ENCODE results near the gene PHACTR1. TPM values are rescaled to one million over a fixed set of nuclear protein-coding genes. Genes with fewer than 3 reads are reported as not detected.

PHACTR1 gene
- total RNA-seq, 2 experiments from 2014 or later = 0.79 to 1.5 TPM

- H3K4me3 Mint-ChIP-seq = no peak overlapping the region
- DNase-seq = no peak
- H3K27me3 Mint-ChIP-seq = peaks cover 8% of the 10 kb centered on the region
- no peaks in the 10 kb centered on the region for H3K9me3 Mint-ChIP-seq
- no peaks in the 10 kb centered on the region for H3K36me3 Mint-ChIP-seq
- POLR2A ChIA-PET = no interaction called here
- H3K4me1 Mint-ChIP-seq = no peaks in the 10 kb centered on the region
- no peak overlapping the region for H3K27ac Mint-ChIP-seq
- ATAC-seq (ENCODE audit: low read depth) = no peak
These were observed 383.2 kb downstream of the PHACTR1 start for GRCh38 chr6:13099771-13100170.

DNA sequence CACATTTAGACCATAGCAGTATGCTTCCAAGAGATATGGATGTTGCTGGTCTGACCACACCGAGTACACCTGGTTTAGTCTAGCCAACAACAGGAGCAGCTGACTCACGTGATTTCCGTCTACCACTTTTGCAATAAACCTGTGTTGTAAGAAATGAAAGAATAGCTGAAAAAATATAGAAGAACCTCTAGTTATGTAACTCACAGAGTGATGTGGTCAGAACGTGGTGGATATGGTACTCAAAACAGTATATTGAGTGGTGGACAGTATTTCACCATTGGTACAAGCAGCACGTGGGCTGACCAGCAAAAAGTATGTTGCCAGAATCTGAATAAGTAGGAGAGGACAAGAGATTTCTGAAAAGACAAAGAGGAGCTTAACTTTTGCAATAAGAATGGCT lies 384.8 kb downstream of the PHACTR1 start:
- Mint-ChIP-seq H3K27ac (no peak overlapping the region), H3K4me1 (no peaks in the 10 kb centered on the region), H3K27me3 (peaks cover 13% of the 10 kb centered on the region), H3K36me3 (no peaks in the 10 kb centered on the region), H3K9me3 (no peaks in the 10 kb centered on the region), H3K4me3 (no peak overlapping the region)
- DNase-seq (no peak), ATAC-seq (ENCODE audit: low read depth) (no peak)
- POLR2A ChIA-PET = no interaction called here

GRCh38 chr6:13101985-13102384 lies 385.4 kb downstream of the PHACTR1 start:
- H3K4me1 Mint-ChIP-seq = no peaks in the 10 kb centered on the region
- no peak overlapping the region for H3K4me3 Mint-ChIP-seq
- POLR2A ChIA-PET = no interaction called here
- H3K27me3 Mint-ChIP-seq = peaks cover 15% of the 10 kb centered on the region
- no peak for ATAC-seq (ENCODE audit: low read depth)
- no peak for DNase-seq
- H3K36me3 Mint-ChIP-seq = no peaks in the 10 kb centered on the region
- no peaks in the 10 kb centered on the region for H3K9me3 Mint-ChIP-seq
- H3K27ac Mint-ChIP-seq = no peak overlapping the region

GRCh38 chr6:13103169-13103568 lies 386.6 kb downstream of the PHACTR1 start:
- no peaks in the 10 kb centered on the region for H3K4me1 Mint-ChIP-seq
- DNase-seq (no peak), ATAC-seq (ENCODE audit: low read depth) (no peak)
- no peaks in the 10 kb centered on the region for H3K9me3 Mint-ChIP-seq
- no peak overlapping the region for H3K4me3 Mint-ChIP-seq
- POLR2A ChIA-PET = no interaction called here
- H3K27me3 Mint-ChIP-seq = peaks cover 19% of the 10 kb centered on the region
- no peaks in the 10 kb centered on the region for H3K36me3 Mint-ChIP-seq
- H3K27ac Mint-ChIP-seq = no peak overlapping the region

- no peak overlapping the region for H3K27ac Mint-ChIP-seq
- peaks cover 24% of the 10 kb centered on the region for H3K27me3 Mint-ChIP-seq
- H3K4me1 Mint-ChIP-seq = no peaks in the 10 kb centered on the region
- POLR2A ChIA-PET = no interaction called here
- H3K4me3 Mint-ChIP-seq = no peak overlapping the region
- H3K9me3 Mint-ChIP-seq = no peaks in the 10 kb centered on the region
- ATAC-seq (ENCODE audit: low read depth) (no peak), DNase-seq (no peak)
- H3K36me3 Mint-ChIP-seq = no peaks in the 10 kb centered on the region
These were observed 388.6 kb downstream of the PHACTR1 start for GRCh38 chr6:13105139-13105538.

GRCh38 chr6:13112921-13113320 lies 396.4 kb downstream of the PHACTR1 start:
- no peak overlapping the region for H3K27ac Mint-ChIP-seq
- no peaks in the 10 kb centered on the region for H3K36me3 Mint-ChIP-seq
- DNase-seq (no peak), ATAC-seq (ENCODE audit: low read depth) (no peak)
- POLR2A ChIA-PET = no interaction called here
- no peak overlapping the region for H3K4me3 Mint-ChIP-seq
- H3K4me1 Mint-ChIP-seq = no peaks in the 10 kb centered on the region
- H3K27me3 Mint-ChIP-seq = peaks cover 24% of the 10 kb centered on the region
- H3K9me3 Mint-ChIP-seq = no peaks in the 10 kb centered on the region

DNA sequence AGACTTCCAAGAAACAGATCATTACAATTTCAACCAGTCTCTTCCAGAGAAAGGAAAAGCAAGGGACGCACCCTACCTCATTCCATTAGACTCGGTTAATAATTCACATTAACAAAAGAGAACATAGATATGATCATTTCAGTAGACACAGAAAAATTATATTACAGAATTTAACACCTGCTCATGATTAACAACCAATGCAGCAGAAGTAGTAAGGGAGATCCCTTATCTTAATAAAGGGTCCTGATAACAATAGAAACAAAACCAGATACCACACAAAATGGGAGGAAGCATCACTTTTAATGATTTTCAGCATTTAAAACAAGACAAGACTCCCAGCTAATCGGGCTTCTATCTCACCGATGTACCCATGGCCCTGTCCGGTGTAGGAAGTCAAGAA lies 396.8 kb downstream of the PHACTR1 start:
- H3K9me3 Mint-ChIP-seq = no peaks in the 10 kb centered on the region
- peaks cover 26% of the 10 kb centered on the region for H3K27me3 Mint-ChIP-seq
- no peak for ATAC-seq (ENCODE audit: low read depth)
- no peak for DNase-seq
- POLR2A ChIA-PET = no interaction called here
- no peaks in the 10 kb centered on the region for H3K4me1 Mint-ChIP-seq
- no peaks in the 10 kb centered on the region for H3K36me3 Mint-ChIP-seq
- H3K4me3 Mint-ChIP-seq = no peak overlapping the region
- H3K27ac Mint-ChIP-seq = no peak overlapping the region

GRCh38 chr6:13113981-13114593 lies 397.5 kb downstream of the PHACTR1 start:
- no peaks in the 10 kb centered on the region for H3K9me3 Mint-ChIP-seq
- no peak overlapping the region for H3K4me3 Mint-ChIP-seq
- H3K4me1 Mint-ChIP-seq = no peaks in the 10 kb centered on the region
- no peak for ATAC-seq (ENCODE audit: low read depth)
- no peak for DNase-seq
- POLR2A ChIA-PET = no interaction called here
- H3K27ac Mint-ChIP-seq = no peak overlapping the region
- H3K27me3 Mint-ChIP-seq = peaks cover 21% of the 10 kb centered on the region
- no peaks in the 10 kb centered on the region for H3K36me3 Mint-ChIP-seq

DNA sequence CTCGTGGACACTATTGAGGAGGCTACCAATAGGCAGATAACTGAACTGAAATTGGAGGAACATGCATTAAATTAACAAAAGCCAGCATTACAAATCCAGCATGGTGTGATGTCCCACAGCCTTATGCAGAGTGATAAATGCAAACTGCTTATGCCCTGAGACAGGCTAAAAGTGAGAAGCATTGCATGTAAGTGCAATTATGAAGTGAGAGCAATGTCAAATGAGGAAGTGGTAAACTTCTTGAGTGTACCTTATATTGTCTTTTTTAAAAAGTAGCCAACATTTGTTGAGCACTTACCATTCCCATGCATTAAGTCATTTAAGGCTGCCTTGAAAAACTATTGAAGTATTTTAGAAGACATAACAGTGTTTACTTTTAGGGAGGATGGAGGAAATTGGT lies 399.6 kb downstream of the PHACTR1 start:
- Mint-ChIP-seq H3K4me1 (no peaks in the 10 kb centered on the region), H3K9me3 (no peaks in the 10 kb centered on the region), H3K27me3 (peaks cover 24% of the 10 kb centered on the region), H3K4me3 (no peak overlapping the region), H3K36me3 (no peaks in the 10 kb centered on the region), H3K27ac (no peak overlapping the region)
- POLR2A ChIA-PET = no interaction called here
- DNase-seq = no peak
- ATAC-seq (ENCODE audit: low read depth) = no peak

GRCh38 chr6:13117570-13117969 lies 401.0 kb downstream of the PHACTR1 start:
- Mint-ChIP-seq H3K27ac (no peak overlapping the region), H3K4me3 (no peak overlapping the region), H3K9me3 (no peaks in the 10 kb centered on the region), H3K4me1 (no peaks in the 10 kb centered on the region), H3K36me3 (no peaks in the 10 kb centered on the region), H3K27me3 (peaks cover 21% of the 10 kb centered on the region)
- ATAC-seq (ENCODE audit: low read depth) = no peak
- DNase-seq = no peak
- POLR2A ChIA-PET = interaction anchor here (0.6 kb wide), 1 partner anchor 112 kb away, joined by 4 read pairs; no protein-coding TSS in a partner anchor

DNA sequence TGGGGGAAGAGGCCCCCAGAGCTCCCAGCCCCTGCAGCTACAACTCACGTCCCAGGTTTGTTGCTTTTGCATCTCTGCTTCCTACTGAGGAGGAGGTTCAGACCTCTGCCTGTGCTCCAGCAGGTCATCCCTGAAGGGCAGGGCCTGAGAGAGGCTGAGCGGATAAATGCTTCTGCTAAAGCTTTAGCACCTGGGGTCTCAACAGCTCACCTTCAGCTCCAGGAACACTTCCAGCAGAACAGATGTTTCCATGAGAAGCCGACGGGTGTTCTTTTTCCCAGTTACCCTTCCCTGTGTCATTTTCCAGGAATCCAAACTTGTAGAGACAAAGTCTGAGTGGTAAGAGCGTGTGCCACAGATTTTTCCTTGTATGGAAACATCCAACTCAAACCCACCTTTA lies 403.0 kb downstream of the PHACTR1 start:
- POLR2A ChIA-PET = no interaction called here
- no peaks in the 10 kb centered on the region for H3K9me3 Mint-ChIP-seq
- no peak for ATAC-seq (ENCODE audit: low read depth)
- no peak for DNase-seq
- no peaks in the 10 kb centered on the region for H3K4me1 Mint-ChIP-seq
- no peak overlapping the region for H3K4me3 Mint-ChIP-seq
- no peak overlapping the region for H3K27ac Mint-ChIP-seq
- no peaks in the 10 kb centered on the region for H3K36me3 Mint-ChIP-seq
- H3K27me3 Mint-ChIP-seq = peaks cover 20% of the 10 kb centered on the region

DNA sequence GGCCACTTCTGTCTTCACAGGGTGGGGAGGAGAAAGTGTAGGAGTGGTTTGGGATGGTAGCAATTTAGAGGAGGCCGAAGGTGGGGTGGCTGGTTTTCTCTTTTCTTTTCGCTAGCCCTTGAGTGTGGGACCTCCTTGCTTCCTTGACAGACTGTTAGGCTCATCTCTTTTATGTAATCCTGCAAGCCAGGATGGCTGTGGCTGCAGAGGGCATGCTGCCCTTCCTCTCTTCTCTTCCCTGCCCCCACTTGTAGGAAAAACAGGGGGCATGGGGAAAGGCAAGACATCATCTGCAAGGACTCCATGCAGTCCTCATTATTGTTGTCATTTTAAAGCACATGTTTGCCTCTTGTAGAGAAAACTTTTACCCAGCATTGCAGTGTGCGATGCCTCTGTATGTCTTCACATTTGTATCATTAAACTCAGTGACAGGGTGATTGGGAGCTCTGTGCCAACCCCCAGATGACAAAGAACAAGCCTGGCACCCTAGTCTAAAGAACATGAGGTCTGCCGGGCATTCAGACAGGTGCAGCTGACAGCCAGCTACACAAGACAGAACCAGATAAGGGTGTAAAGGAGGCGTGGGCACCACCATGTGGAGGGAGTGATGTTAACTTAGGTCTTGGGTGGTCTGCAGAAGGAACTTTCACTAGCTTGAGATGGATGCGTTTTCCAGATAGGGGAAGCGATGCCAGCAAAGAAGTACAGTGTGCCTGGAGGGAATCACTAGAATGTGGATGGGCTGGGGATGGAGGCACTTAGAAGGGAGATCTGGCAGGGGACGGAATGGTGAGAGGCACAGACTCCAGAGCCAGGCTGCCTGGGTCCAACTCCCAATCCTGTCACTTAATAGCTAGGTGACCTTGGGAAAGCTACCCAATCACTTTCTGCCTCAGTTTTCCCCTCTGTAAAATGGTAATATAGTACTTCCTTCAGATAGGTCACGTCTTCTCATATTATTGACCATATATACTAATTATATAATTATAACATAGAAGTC lies 404.2 kb downstream of the PHACTR1 start:
- Mint-ChIP-seq H3K4me1 (no peaks in the 10 kb centered on the region), H3K27ac (no peak overlapping the region), H3K27me3 (peaks cover 20% of the 10 kb centered on the region), H3K9me3 (no peaks in the 10 kb centered on the region), H3K36me3 (no peaks in the 10 kb centered on the region), H3K4me3 (no peak overlapping the region)
- DNase-seq = no peak
- ATAC-seq (ENCODE audit: low read depth) = no peak
- POLR2A ChIA-PET = no interaction called here

GRCh38 chr6:13124131-13124530 lies 407.6 kb downstream of the PHACTR1 start:
- DNase-seq (no peak), ATAC-seq (ENCODE audit: low read depth) (no peak)
- peaks cover 21% of the 10 kb centered on the region for H3K27me3 Mint-ChIP-seq
- no peaks in the 10 kb centered on the region for H3K9me3 Mint-ChIP-seq
- H3K4me3 Mint-ChIP-seq = no peak overlapping the region
- POLR2A ChIA-PET = no interaction called here
- H3K36me3 Mint-ChIP-seq = no peaks in the 10 kb centered on the region
- H3K4me1 Mint-ChIP-seq = no peaks in the 10 kb centered on the region
- H3K27ac Mint-ChIP-seq = no peak overlapping the region

DNA sequence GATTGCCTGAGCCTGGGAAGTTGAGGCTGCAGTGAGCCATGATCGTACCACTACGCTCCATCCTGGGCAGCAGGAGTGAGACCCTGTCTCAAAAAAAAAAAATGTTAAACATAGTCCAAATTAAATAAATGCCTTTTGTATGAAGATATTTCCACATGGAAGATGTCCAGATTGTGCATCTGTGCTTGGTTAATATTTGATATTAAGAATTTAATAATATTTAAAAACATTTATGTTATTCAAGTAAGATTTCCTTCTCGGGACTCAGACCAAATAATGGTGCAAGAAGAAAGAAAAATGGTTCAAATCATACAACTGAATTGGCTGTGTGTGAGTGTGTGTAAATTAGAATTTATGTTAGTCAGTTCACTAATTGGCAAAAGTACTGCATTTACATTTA lies 409.3 kb downstream of the PHACTR1 start:
- POLR2A ChIA-PET = no interaction called here
- no peaks in the 10 kb centered on the region for H3K4me1 Mint-ChIP-seq
- DNase-seq (no peak), ATAC-seq (ENCODE audit: low read depth) (no peak)
- peaks cover 19% of the 10 kb centered on the region for H3K27me3 Mint-ChIP-seq
- H3K36me3 Mint-ChIP-seq = no peaks in the 10 kb centered on the region
- H3K9me3 Mint-ChIP-seq = no peaks in the 10 kb centered on the region
- H3K4me3 Mint-ChIP-seq = no peak overlapping the region
- no peak overlapping the region for H3K27ac Mint-ChIP-seq
